Measurements from ENCODE around the gene VEZT. TPM values are rescaled to one million over a fixed set of nuclear protein-coding genes. Genes with fewer than 3 reads are reported as not detected.

The VEZT gene
- total RNA-seq, 4 donors from 2014 or later, result 73.0 to 90.3 (median 87.0) TPM

DNA sequence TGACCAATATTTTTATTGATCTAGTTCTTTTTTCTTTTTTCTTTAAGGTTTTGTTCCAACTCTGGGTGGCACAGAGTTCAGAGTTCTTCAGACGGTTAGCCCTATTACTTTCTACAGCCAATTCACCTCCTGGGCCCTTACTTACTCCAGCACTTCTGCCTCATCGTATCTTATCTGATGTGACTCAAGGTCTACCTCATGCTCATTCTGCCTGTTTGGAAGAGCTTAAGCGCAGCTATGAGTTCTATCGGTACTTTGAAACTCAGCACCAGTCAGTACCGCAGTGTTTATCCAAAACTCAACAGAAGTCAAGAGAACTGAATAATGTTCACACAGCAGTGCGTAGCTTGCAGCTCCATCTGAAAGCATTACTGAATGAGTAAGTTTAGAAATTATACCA, 64.7 kb downstream of the VEZT start:
- Histone ChIP-seq H3K9me3 (no peaks in the 10 kb centered on the region), H3K27ac (replicated peaks in 1 of 4) (no peak overlapping the region), H3K36me3 (peaks cover 11 to 81% (median 33%) of the 10 kb centered on the region in 4 donors), H3K4me3 (no peak overlapping the region), H3K27me3 (no peaks in the 10 kb centered on the region), H3K4me1 (peaks cover 0 to 18% (median 7%) of the 10 kb centered on the region in 4 donors)
- 98% methylated on average over 6 of the region's 6 CpGs for WGBS
- DNase-seq (ENCODE audit: extremely low spot score), result no peak
- TF ChIP-seq EP300 (IDR thresholded peaks at IDR 0.05) (no peak), POLR2AphosphoS5 (IDR thresholded peaks at IDR 0.05) (no peak)
- intact Hi-C loops (cut with DNase I), result no loop called here

DNA sequence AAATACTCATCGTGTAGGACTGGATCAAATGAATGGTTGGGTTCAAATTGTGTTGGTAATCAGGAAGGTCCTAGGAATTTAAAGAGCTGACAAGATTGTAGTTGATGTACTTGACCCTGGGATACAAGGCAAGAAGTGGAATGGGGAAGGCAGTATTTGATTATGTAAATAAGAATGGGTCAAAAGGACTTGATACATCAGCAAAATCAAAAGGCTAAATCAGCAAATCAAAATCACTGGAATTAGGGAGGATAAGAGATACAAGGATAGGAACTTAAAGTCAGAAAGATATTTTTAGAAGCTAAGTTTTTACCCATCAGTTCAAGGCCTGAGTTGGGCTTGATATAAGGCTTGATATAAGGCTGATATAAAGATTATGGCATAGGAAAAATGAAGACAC, 65.8 kb downstream of the VEZT start:
- TF ChIP-seq POLR2A (IDR thresholded peaks at IDR 0.05; ENCODE audit: low read depth), result no peak
- TF ChIP-seq POLR2AphosphoS5 (IDR thresholded peaks at IDR 0.05), result no peak
- no peak for TF ChIP-seq EP300 (IDR thresholded peaks at IDR 0.05)
- TF ChIP-seq, protein P1, sequence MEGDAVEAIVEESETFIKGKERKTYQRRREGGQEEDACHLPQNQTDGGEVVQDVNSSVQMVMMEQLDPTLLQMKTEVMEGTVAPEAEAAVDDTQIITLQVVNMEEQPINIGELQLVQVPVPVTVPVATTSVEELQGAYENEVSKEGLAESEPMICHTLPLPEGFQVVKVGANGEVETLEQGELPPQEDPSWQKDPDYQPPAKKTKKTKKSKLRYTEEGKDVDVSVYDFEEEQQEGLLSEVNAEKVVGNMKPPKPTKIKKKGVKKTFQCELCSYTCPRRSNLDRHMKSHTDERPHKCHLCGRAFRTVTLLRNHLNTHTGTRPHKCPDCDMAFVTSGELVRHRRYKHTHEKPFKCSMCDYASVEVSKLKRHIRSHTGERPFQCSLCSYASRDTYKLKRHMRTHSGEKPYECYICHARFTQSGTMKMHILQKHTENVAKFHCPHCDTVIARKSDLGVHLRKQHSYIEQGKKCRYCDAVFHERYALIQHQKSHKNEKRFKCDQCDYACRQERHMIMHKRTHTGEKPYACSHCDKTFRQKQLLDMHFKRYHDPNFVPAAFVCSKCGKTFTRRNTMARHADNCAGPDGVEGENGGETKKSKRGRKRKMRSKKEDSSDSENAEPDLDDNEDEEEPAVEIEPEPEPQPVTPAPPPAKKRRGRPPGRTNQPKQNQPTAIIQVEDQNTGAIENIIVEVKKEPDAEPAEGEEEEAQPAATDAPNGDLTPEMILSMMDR (IDR thresholded peaks at IDR 0.05), result no peak
- intact Hi-C loops (cut with DNase I), result no loop called here
- WGBS, result 97% methylated on average over 1 of the region's 1 CpG

DNA sequence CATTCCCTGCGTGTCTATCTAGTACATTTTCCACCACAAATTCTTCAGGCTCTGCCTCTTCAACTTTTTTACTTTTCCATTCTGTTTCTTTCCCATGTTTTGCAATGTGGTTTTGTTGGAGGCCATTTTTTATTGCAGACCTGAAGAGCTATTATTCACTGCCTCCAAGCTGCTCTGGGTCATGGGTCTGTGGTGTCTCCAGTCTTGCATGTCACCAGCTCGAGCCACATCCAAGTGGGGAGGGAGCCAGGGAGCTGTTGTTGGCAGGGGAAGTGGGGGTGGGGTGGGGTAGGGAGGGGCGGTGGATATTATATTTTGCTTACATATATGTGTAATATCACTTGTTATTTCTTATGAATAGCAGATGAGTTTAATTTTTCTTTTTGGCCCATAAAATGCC, 69.1 kb downstream of the VEZT start:
- no peak for TF ChIP-seq POLR2A (IDR thresholded peaks at IDR 0.05; ENCODE audit: low read depth)
- TF ChIP-seq, protein P1 (IDR thresholded peaks at IDR 0.05), result no peak
- no peak for TF ChIP-seq POLR2AphosphoS5 (IDR thresholded peaks at IDR 0.05)
- TF ChIP-seq EP300 (IDR thresholded peaks at IDR 0.05), result no peak
- H3K36me3 ChIP-seq, result peaks cover 11 to 87% (median 35%) of the 10 kb centered on the region in 4 donors
- WGBS, result 80% methylated on average over 3 of the region's 3 CpGs
- no peak overlapping the region for H3K27ac ChIP-seq (replicated peaks in 1 of 4)
- H3K9me3 ChIP-seq, result no peaks in the 10 kb centered on the region
- peaks cover 0 to 9% (median 0%) of the 10 kb centered on the region in 4 donors for H3K4me1 ChIP-seq
- no peaks in the 10 kb centered on the region for H3K27me3 ChIP-seq
- H3K4me3 ChIP-seq, result no peak overlapping the region
- intact Hi-C loops (cut with DNase I), result no loop called here
- no peak for DNase-seq (ENCODE audit: extremely low spot score)

More for the DNA sequence above, 65.8 kb downstream of the VEZT start:
- H3K27me3 ChIP-seq, result no peaks in the 10 kb centered on the region
- peaks cover 11 to 83% (median 39%) of the 10 kb centered on the region in 4 donors for H3K36me3 ChIP-seq
- no peaks in the 10 kb centered on the region for H3K9me3 ChIP-seq
- peaks cover 0 to 9% (median 0%) of the 10 kb centered on the region in 4 donors for H3K4me1 ChIP-seq
- no peak overlapping the region for H3K4me3 ChIP-seq
- no peak for DNase-seq (ENCODE audit: extremely low spot score)
- no peak overlapping the region for H3K27ac ChIP-seq (replicated peaks in 1 of 4)

DNA sequence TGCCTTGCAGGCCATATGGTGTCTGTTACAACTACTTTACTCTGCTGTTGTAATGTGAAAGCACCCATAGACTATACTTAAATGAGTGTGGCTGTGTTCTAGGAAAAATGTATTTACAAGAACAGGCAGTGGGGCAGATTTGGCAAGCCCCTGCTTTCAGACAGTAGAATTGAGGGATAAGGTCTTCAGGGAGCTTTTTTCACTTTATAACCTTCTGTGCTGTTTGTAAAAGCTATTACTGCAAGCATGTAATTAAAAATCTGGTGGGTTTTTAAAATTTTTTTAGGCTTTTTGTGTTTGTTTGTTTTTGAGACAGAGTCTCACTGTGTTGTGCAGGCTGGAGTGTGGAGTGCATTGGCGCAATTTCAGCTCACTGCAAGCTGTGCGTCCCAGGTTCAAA, 73.9 kb downstream of the VEZT start:
- Histone ChIP-seq H3K4me1 (peaks cover 0 to 5% (median 0%) of the 10 kb centered on the region in 4 donors), H3K36me3 (peaks cover 16 to 84% (median 46%) of the 10 kb centered on the region in 4 donors), H3K27me3 (no peaks in the 10 kb centered on the region), H3K27ac (replicated peaks in 1 of 4) (no peak overlapping the region), H3K4me3 (no peak overlapping the region), H3K9me3 (no peaks in the 10 kb centered on the region)
- no peak for TF ChIP-seq POLR2AphosphoS5 (IDR thresholded peaks at IDR 0.05)
- no peak for TF ChIP-seq EP300 (IDR thresholded peaks at IDR 0.05)
- TF ChIP-seq POLR2A (IDR thresholded peaks at IDR 0.05; ENCODE audit: low read depth), result no peak
- TF ChIP-seq, protein P1 (IDR thresholded peaks at IDR 0.05), result no peak
- WGBS, result 94% methylated on average over 2 of the region's 2 CpGs
- no peak for DNase-seq (ENCODE audit: extremely low spot score)
- intact Hi-C loops (cut with DNase I), result no loop called here

DNA sequence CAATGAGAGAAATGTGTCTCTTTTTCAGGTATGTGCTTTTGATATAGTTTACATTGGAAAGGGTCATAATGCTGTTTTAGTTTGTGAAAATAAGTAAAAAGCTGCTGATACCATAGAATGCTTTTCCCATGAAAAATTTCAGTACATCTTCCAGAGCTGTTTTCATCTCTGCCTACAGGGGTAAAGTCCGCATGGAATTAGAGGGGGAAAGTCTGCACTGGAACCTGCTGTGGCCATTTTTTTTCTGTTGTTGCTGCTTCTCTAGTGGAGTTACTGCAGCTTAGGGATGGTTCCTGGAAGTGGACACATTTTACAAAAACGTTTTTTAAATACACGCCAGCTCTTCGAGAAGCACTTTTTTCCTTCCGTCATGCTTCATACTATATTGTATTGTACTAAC, 81.3 kb downstream of the VEZT start:
- peaks cover 26 to 63% (median 49%) of the 10 kb centered on the region in 4 donors for H3K36me3 ChIP-seq
- TF ChIP-seq POLR2A (IDR thresholded peaks at IDR 0.05; ENCODE audit: low read depth) (no peak), POLR2AphosphoS5 (IDR thresholded peaks at IDR 0.05) (no peak), EP300 (IDR thresholded peaks at IDR 0.05) (no peak)
- TF ChIP-seq, protein P1 (IDR thresholded peaks at IDR 0.05), result no peak
- intact Hi-C loops (cut with DNase I), result no loop called here

More for the DNA sequence above, 81.3 kb downstream of the VEZT start:
- Histone ChIP-seq H3K4me1 (peaks cover 0 to 7% (median 4%) of the 10 kb centered on the region in 4 donors), H3K9me3 (no peaks in the 10 kb centered on the region), H3K4me3 (no peak overlapping the region), H3K27me3 (no peaks in the 10 kb centered on the region), H3K27ac (replicated peaks in 1 of 4) (no peak overlapping the region)
- WGBS, result 77% methylated on average over 5 of the region's 5 CpGs
- DNase-seq (ENCODE audit: extremely low spot score), result no peak

Measured in esophagus muscularis mucosa (tissue), 4 donors.